LNCAP (cell line): ENCODE results near the gene MYOF.

Source experiments
- TF ChIP-seq, protein P1 (sequence below): fragments of 450-650 bp; IDR thresholded peaks from 2 replicates; pipeline ENCODE4 v1.5.1; 2017; ENCODE audit warnings: mild to moderate bottlenecking

The MYOF gene

DNA sequence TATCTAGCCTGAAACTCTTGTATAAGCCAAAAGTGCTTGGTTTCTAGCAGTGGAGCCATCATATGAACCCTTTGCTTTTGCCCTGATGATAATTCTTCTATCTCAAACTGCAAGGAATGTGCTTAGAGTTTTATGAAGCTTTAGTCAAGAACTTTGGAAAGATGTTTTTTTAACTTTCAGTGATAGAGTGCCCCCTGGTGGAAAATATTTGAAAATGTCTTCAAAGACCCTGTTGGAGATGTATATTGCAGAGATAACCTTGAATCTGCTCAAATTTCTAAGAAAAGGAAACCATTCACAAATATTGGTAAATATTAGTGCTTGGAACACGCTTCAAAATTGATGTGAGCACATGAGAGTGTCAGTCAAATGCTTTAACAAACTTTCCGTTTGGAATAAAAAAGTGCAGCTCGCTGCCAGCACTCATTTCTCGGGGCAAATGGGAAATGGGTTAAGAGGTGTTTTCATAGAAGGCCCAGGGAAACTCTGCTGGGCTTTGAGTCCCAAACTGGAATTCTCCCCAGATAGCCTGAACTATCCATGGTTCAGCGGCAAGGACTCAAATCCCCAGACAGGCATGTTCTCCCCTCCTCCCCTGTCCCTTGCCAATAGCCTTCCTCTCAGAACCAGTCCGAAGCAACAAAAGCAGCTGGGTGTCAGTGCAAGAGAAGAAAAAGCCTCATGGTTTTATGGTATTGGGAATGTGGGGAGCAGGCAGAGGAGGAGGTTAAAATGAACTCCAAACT, 129.3 kb downstream of the MYOF start:
- TF ChIP-seq, protein P1, sequence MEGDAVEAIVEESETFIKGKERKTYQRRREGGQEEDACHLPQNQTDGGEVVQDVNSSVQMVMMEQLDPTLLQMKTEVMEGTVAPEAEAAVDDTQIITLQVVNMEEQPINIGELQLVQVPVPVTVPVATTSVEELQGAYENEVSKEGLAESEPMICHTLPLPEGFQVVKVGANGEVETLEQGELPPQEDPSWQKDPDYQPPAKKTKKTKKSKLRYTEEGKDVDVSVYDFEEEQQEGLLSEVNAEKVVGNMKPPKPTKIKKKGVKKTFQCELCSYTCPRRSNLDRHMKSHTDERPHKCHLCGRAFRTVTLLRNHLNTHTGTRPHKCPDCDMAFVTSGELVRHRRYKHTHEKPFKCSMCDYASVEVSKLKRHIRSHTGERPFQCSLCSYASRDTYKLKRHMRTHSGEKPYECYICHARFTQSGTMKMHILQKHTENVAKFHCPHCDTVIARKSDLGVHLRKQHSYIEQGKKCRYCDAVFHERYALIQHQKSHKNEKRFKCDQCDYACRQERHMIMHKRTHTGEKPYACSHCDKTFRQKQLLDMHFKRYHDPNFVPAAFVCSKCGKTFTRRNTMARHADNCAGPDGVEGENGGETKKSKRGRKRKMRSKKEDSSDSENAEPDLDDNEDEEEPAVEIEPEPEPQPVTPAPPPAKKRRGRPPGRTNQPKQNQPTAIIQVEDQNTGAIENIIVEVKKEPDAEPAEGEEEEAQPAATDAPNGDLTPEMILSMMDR = peak; percentile 60

DNA sequence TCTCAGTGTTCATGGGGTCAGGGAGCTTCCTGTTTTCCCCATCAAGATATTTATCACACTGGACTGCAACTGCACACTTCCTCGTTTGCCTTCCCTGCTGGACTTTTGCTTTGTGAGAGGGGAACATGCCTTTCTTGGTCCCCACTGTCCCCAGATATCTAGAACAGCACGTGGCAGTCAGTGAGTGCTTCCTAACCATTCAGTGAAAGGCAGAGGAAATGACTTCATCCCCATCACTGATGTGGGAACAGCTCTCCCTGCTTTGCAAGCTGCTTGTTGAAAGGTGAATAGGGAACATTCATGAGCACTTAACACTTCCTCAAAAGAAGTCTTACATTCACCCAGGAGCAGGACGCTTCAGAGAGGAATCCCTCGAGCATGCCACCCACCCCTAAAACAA, 135.4 kb downstream of the MYOF start:
- TF ChIP-seq, protein P1 = no peak

DNA sequence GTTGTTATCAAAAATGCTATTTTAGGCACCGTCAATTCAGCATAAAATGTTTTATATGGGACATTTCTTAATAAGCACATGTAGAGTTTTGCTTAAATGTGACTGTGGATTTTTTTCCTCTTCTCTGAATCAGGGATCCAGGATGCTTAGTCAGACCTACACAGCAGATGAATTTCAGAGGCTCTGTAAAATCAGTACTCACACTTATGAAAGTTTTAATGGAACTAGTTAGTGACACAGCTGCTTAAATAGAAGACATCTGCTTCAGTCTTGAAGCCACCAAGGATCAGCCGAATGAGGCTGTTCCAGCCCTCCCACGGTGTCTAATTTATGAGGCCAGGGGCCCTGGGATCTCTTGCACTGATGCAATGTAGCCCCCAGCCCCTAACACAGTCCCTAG, 136.0 kb downstream of the MYOF start:
- TF ChIP-seq, protein P1 = no peak

DNA sequence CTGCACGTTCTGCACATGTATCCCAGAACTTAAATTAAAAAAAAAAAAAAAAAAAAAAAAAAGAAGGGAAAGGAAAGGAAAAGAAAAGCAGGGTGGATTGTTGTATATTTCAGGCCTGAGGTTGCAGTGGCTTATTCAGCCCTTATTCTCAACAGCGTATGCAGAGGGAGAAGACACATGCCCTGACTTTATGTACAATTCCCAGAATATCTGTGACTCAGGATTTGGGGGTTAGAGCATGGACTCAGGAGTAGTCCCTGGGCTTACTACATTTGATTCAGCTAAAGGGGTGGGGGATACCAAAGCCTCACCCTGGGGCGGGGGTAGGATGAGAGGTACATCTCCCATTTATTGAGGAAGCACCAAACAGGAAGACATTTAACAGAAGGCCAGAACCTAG, 137.4 kb downstream of the MYOF start:
- TF ChIP-seq, protein P1 = no peak

DNA sequence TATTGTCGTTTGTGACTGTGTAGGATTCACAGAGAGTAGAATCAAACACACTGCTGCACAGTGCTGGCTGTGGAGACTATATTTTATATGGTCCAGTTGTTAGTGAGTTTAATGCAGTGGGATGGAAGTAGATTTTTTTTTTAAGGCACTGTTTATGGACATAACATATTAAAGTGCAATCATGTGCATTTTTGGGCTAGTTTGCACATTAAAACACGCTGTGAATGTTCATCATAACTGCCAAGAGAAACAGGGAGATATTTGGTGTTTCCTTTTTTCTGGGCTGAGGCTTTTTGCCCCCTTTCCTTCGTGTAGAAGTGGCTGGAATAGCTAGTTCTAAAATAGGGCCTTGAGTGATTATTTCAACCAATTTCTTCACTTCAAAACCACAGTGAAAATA, 139.2 kb downstream of the MYOF start:
- TF ChIP-seq, protein P1 = no peak

DNA sequence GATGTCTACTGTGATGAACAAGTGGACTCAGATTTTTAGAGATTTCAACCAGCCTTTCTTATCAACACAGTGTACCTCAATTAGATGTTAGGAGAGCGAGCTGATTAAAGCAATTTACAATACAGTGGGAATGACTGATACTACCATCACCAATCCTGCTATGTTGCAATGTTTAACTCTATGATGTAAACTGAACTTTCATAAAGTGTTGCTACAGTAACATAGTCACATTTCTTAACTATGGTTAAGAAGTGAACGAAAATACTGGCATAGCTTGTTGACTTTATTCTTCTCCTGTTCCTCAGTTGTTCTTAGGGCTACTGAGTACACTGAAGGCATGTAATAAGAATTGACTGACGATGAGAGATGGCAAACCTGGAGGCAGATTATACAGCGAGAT, 139.8 kb downstream of the MYOF start:
- TF ChIP-seq, protein P1 = no peak

DNA sequence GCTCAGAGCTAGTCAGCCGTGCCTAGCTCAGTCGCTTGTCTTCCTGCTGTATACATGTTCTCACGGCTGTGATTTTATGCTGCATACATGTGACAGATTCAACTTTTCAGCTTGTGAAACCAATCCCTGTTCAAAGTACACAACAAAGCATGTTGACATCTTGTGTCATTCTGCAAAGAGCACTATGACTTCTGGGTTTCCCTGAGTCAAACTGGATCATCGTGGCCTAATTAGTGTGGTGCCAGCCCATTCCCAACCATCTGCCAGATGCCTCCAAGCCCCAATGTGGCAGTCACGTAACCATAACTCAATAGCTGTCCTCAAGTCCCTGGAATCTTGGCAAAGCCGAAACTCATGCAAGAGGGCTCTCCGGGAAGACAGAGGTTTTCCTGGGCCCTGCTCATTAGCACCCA, 144.8 kb downstream of the MYOF start:
- TF ChIP-seq, protein P1 = no peak

DNA sequence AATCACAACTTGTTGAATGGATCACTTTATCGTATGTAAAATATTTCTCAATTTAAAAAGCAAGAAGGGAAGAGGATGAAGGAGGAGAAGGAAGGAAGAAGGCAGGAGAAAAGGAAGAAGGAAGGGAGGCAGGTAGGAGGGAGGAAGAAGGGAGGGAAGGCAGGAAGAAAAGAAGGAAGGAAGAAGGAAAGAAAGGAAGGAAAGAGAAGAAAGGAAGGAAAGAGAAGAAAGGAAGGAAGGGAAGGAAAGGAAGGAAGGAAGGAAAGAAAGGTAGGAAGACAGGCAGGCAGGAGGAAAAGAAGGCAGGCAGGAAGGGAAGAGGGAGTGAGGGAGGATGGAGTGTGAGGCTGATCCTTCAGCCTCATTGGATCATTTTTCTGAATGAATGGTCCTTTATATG, 145.5 kb downstream of the MYOF start:
- TF ChIP-seq, protein P1 = no peak
